Erythroblast (primary cell): ENCODE data around the gene LRBA.

ENCODE experiments used
- GATA1 ChIP-seq: IDR thresholded peaks from 2 replicates; pipeline ENCODE4 v1.6.1; 2011; ENCODE audit warnings: low read depth, mild to moderate bottlenecking, control low read depth, low read length, moderate library complexity
- POLR2A ChIP-seq: IDR thresholded peaks from 2 replicates; pipeline ENCODE4 v1.6.1; 2011; ENCODE audit warnings: mild to moderate bottlenecking, low read length

DNA sequence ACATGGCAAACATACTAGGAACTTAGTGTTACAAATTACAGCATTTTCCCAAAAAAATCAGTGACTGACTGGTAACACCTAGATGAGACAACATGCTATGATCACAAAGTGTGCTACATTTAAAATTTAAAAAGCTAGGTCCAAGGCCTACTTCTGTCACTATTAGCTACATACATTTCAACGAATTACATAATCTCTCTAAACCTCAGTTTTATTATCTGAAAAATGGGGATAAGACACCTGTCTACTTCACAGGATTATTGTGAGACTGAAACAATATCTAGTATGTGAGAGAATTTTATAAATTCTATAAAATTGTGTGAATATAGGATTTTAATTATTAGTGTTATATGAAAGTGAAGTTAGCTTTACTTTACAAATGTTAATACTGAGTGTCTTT lies 708.4 kb downstream of the LRBA start:
- TF ChIP-seq POLR2A (no peak), GATA1 (no peak)
